SU-DHL-6 (cell line): ENCODE data around the gene KDM2A.

Source experiments
- H2AFZ ChIP-seq: fragments of 200-600 bp; sonication (generic); 2 replicates; pipeline ENCODE4 v1.6.1; 2014; ENCODE audit warnings: low read depth, mild to moderate bottlenecking, moderate library complexity, mixed read lengths, antibody characterized with exemption, low read length; ENCODE audit not compliant: severe bottlenecking
- H3F3A ChIP-seq: fragments of 200-600 bp; shearing (Covaris generic); 2 replicates; pipeline ENCODE4 v1.6.0; 2016; ENCODE audit warnings: antibody characterized with exemption, mild to moderate bottlenecking; ENCODE audit not compliant: insufficient read depth
- H3K27ac ChIP-seq: fragments of 200-600 bp; sonication (generic); 2 replicates; pipeline ENCODE4 v1.5.1; 2016; ENCODE audit warnings: low read depth, mild to moderate bottlenecking, low read length, moderate library complexity, mixed read lengths
- H3K27me3 ChIP-seq: fragments of 200-600 bp; sonication (generic), shearing (Covaris generic); 2 replicates; pipeline ENCODE4 v1.6.0; 2014; ENCODE audit warnings: mild to moderate bottlenecking, low read length
- H3K36me3 ChIP-seq: fragments of 200-600 bp; sonication (generic); 2 replicates; pipeline ENCODE4 v1.6.1; 2014; ENCODE audit warnings: mild to moderate bottlenecking, low read length, mixed read lengths
- H3K4me2 ChIP-seq: fragments of 300-600, 200-600 bp; shearing (Covaris generic), sonication (generic); 2 replicates; pipeline ENCODE4 v1.6.0; 2014; ENCODE audit warnings: low read length, low read depth, mild to moderate bottlenecking; ENCODE audit not compliant: poor library complexity, severe bottlenecking
- H3K4me3 ChIP-seq: fragments of 200-600 bp; sonication (generic); 2 replicates; pipeline ENCODE4 v1.5.1; 2014; ENCODE audit warnings: antibody characterized with exemption, low read length, mild to moderate bottlenecking, mixed read lengths; ENCODE audit not compliant: insufficient read depth, poor library complexity, severe bottlenecking
- H3K79me2 ChIP-seq: fragments of 200-600 bp; sonication (generic); 2 replicates; pipeline ENCODE4 v1.6.1; 2014; ENCODE audit warnings: mild to moderate bottlenecking, low read length, moderate library complexity; ENCODE audit not compliant: insufficient read depth
- H3K9ac ChIP-seq: fragments of 200-600 bp; sonication (generic); 2 replicates; pipeline ENCODE4 v1.7.0; 2014; ENCODE audit warnings: mild to moderate bottlenecking, low read length
- H3K9me2 ChIP-seq: fragments of 200-600 bp; sonication (generic); replicated peaks from 2 replicates; pipeline ENCODE4 v1.6.1; 2014; ENCODE audit warnings: low read length; ENCODE audit not compliant: insufficient read depth
- H3K9me3 ChIP-seq: fragments of 200-600 bp; sonication (generic); 2 replicates; pipeline ENCODE4 v1.6.1; 2014; ENCODE audit warnings: low read length, mixed read lengths; ENCODE audit not compliant: insufficient read depth
- H4K20me1 ChIP-seq: fragments of 200-600 bp; sonication (generic); 2 replicates; pipeline ENCODE4 v1.6.1; 2014; ENCODE audit warnings: low read depth, mild to moderate bottlenecking, antibody characterized with exemption, low read length, moderate library complexity, mixed read lengths
- EZH2phosphoT487 ChIP-seq: fragments of 200-600 bp; sonication (generic), shearing (Covaris generic); conservative IDR thresholded peaks from 2 replicates; pipeline ENCODE4 v1.6.1; 2018; ENCODE audit warnings: mild to moderate bottlenecking, antibody characterized with exemption, low read length, moderate library complexity, mixed read lengths
- TF ChIP-seq, protein P1 (sequence below): fragments of 200-600 bp; sonication (generic); IDR thresholded peaks from one replicate; pipeline ENCODE4 v1.5.1; 2017; ENCODE audit warnings: antibody characterized with exemption, mild to moderate bottlenecking, low read length, moderate library complexity; ENCODE audit not compliant: insufficient read depth, poor library complexity, severe bottlenecking

KDM2A gene

GRCh38 chr11:67303132-67303834 lies 184.2 kb downstream of the KDM2A start, which contains the start of gene SSH3:
Gene SSH3 (plus strand): TSS chr11:67303530. CDS start chr11:67303626, 96 bp downstream.
- Histone ChIP-seq H3K9me2 (no peaks in the 10 kb centered on the region), H3K27ac (no peak within 1 kb of the TSS), H3K4me2 (no peak within 1 kb of the TSS), H3K27me3 (no peaks in the 10 kb centered on the region), H3K9me3 (no peaks in the 10 kb centered on the region), H4K20me1 (no peaks in the 10 kb centered on the region), H2AFZ (no peak within 1 kb of the TSS), H3K79me2 (no peaks in the 10 kb centered on the region), H3K9ac (no peak within 1 kb of the TSS), H3K36me3 (no peaks in the 10 kb centered on the region; the same call in 1 of the 2 replicates), H3K4me3 (no peak within 1 kb of the TSS), H3F3A (no peaks in the 10 kb centered on the region)
- TF ChIP-seq, protein P1, sequence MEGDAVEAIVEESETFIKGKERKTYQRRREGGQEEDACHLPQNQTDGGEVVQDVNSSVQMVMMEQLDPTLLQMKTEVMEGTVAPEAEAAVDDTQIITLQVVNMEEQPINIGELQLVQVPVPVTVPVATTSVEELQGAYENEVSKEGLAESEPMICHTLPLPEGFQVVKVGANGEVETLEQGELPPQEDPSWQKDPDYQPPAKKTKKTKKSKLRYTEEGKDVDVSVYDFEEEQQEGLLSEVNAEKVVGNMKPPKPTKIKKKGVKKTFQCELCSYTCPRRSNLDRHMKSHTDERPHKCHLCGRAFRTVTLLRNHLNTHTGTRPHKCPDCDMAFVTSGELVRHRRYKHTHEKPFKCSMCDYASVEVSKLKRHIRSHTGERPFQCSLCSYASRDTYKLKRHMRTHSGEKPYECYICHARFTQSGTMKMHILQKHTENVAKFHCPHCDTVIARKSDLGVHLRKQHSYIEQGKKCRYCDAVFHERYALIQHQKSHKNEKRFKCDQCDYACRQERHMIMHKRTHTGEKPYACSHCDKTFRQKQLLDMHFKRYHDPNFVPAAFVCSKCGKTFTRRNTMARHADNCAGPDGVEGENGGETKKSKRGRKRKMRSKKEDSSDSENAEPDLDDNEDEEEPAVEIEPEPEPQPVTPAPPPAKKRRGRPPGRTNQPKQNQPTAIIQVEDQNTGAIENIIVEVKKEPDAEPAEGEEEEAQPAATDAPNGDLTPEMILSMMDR: no peak
- no peak for TF ChIP-seq EZH2phosphoT487

DNA sequence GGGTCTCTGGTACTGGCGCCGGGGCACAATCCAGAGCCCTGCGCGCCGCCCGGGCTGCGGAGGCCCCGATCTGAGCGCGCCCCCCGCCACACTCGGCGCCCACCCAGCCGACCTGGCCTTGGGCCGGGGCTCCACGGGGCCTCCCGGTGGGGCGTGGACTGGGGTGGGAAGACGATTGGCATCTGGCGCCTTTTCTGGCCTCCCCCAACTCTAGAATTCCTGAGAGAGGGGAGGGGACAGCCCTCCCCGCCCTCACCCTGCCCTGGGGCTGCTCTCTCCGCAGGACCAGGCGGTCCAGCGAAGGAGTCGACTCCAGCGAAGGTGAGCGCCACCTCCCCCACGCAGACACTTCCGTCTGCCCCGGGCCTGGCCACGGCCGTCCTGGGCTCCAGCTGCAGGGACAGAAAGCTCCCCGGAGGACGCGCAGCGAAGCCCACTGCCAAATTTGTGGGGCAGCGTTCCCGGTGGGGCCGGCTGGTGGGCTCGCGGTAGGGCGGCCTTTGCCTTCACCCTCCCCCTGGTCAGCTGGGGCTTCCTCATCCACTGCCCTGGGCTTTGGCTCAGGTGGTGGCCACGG lies 184.9 kb downstream of the KDM2A start:
- H3K79me2 ChIP-seq: no peaks in the 10 kb centered on the region
- H3F3A ChIP-seq: no peaks in the 10 kb centered on the region
- no peaks in the 10 kb centered on the region for H4K20me1 ChIP-seq
- H2AFZ ChIP-seq: no peak overlapping the region
- TF ChIP-seq EZH2phosphoT487: no peak
- no peaks in the 10 kb centered on the region for H3K36me3 ChIP-seq
- no peak overlapping the region for H3K4me3 ChIP-seq
- H3K9me2 ChIP-seq: no peaks in the 10 kb centered on the region
- H3K9me3 ChIP-seq: no peaks in the 10 kb centered on the region
- H3K27ac ChIP-seq: no peak overlapping the region
- H3K27me3 ChIP-seq: no peaks in the 10 kb centered on the region
- no peak overlapping the region for H3K4me2 ChIP-seq
- no peak overlapping the region for H3K9ac ChIP-seq

DNA sequence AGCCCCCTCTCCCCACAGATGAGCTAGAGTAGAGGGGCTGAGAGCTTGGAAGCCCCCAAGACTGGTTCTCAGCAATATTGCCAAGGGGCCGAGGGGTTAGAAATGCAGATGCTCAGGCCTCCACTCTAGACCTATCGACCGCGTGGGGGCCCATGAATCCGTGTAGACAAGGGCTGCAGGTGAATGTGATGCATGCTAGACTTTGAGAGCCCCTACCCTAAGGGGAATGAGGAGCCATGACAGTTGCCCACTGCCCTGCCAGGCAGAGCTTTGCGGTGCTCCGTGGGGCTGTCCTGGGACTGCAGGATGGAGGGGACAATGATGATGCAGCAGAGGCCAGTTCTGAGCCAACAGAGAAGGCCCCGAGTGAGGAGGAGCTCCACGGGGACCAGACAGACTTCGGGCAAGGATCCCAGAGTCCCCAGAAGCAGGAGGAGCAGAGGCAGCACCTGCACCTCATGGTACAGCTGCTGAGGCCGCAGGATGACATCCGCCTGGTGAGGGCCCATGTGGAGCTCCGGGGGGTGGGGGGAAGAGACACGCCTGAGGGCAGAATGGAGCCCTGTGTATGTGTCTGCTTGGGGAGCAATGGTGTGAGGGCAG lies 185.5 kb downstream of the KDM2A start:
- no peaks in the 10 kb centered on the region for H3K9me3 ChIP-seq
- TF ChIP-seq, protein P1: no peak
- TF ChIP-seq EZH2phosphoT487: no peak
- H3K4me3 ChIP-seq: no peak overlapping the region
- H3F3A ChIP-seq: no peaks in the 10 kb centered on the region
- H3K36me3 ChIP-seq: no peaks in the 10 kb centered on the region
- no peaks in the 10 kb centered on the region for H4K20me1 ChIP-seq
- H3K9me2 ChIP-seq: no peaks in the 10 kb centered on the region
- H3K9ac ChIP-seq: no peak overlapping the region
- no peak overlapping the region for H2AFZ ChIP-seq
- H3K27me3 ChIP-seq: no peaks in the 10 kb centered on the region
- no peaks in the 10 kb centered on the region for H3K79me2 ChIP-seq
- H3K4me2 ChIP-seq: no peak overlapping the region
- H3K27ac ChIP-seq: no peak overlapping the region
